ENCODE data around the gene NR2E1. TPM values are rescaled to one million over a fixed set of nuclear protein-coding genes. Genes with fewer than 3 reads are reported as not detected.

Gene NR2E1
- total and polyA plus RNA-seq, 7 donors, result not detected

- Histone ChIP-seq H3K4me1 (peaks cover 0 to 50% (median 47%) of the 10 kb centered on the region in 4 donors), H3K4me3 (no peak overlapping the region), H3K27ac (no peak overlapping the region), H3K27me3 (peaks cover 67 to 100% (median 94%) of the 10 kb centered on the region in 3 donors), H3K36me3 (no peaks in the 10 kb centered on the region), H3K9me3 (no peaks in the 10 kb centered on the region)
- no peak for DNase-seq
- TF ChIP-seq POLR2A (IDR thresholded peaks at IDR 0.05) (no peak), POLR2AphosphoS5 (IDR thresholded peaks at IDR 0.05) (no peak), CTCF (IDR thresholded peaks at IDR 0.05) (no peak), EP300 (IDR thresholded peaks at IDR 0.05) (no peak)
- WGBS, 2 donors, result 16 to 41% methylated on average over 21 of the region's 21 CpGs
- intact Hi-C loops (cut with DNase I), result no loop called here
These were observed 5.6 kb downstream of the NR2E1 start for GRCh38 chr6:108171291-108171917.

GRCh38 chr6:108171918-108172516, 6.2 kb downstream of the NR2E1 start:
- Histone ChIP-seq H3K9me3 (no peaks in the 10 kb centered on the region), H3K36me3 (no peaks in the 10 kb centered on the region), H3K27me3 (peaks cover 65 to 100% (median 94%) of the 10 kb centered on the region in 3 donors), H3K27ac (no peak overlapping the region), H3K4me3 (no peak overlapping the region), H3K4me1 (peaks cover 0 to 46% (median 43%) of the 10 kb centered on the region in 4 donors)
- 27 to 67% methylated on average over 3 of the region's 3 CpGs for WGBS, 2 donors
- DNase-seq, result no peak
- TF ChIP-seq CTCF (IDR thresholded peaks at IDR 0.05) (no peak), EP300 (IDR thresholded peaks at IDR 0.05) (no peak), POLR2A (IDR thresholded peaks at IDR 0.05) (no peak), POLR2AphosphoS5 (IDR thresholded peaks at IDR 0.05) (no peak)
- intact Hi-C loops (cut with DNase I), result no loop called here

- TF ChIP-seq EP300 (IDR thresholded peaks at IDR 0.05) (no peak), POLR2AphosphoS5 (IDR thresholded peaks at IDR 0.05) (no peak), POLR2A (IDR thresholded peaks at IDR 0.05) (no peak), CTCF (IDR thresholded peaks at IDR 0.05) (no peak)
- Histone ChIP-seq H3K9me3 (no peaks in the 10 kb centered on the region), H3K27me3 (peaks cover 44 to 100% (median 80%) of the 10 kb centered on the region in 3 donors), H3K4me1 (peaks cover 0 to 21% (median 17%) of the 10 kb centered on the region in 4 donors), H3K36me3 (no peaks in the 10 kb centered on the region), H3K4me3 (no peak overlapping the region), H3K27ac (no peak overlapping the region)
- intact Hi-C loops (cut with DNase I), result no loop called here
- no peak for DNase-seq
- 11 to 21% methylated on average over 43 of the region's 43 CpGs for WGBS, 2 donors
These were observed 8.8 kb downstream of the NR2E1 start for GRCh38 chr6:108174371-108175175.

GRCh38 chr6:108175176-108175591, 9.4 kb downstream of the NR2E1 start:
- intact Hi-C loops (cut with DNase I), result no loop called here
- Histone ChIP-seq H3K9me3 (no peaks in the 10 kb centered on the region), H3K4me1 (peaks cover 0 to 17% (median 15%) of the 10 kb centered on the region in 4 donors), H3K27ac (no peak overlapping the region), H3K4me3 (peak overlapping the region in 1 of 4 donors; percentile 15), H3K27me3 (peaks cover 39 to 100% (median 77%) of the 10 kb centered on the region in 3 donors), H3K36me3 (no peaks in the 10 kb centered on the region)
- 16 to 29% methylated on average over 22 of the region's 22 CpGs for WGBS, 2 donors
- TF ChIP-seq CTCF (IDR thresholded peaks at IDR 0.05) (no peak), POLR2AphosphoS5 (IDR thresholded peaks at IDR 0.05) (no peak), POLR2A (IDR thresholded peaks at IDR 0.05) (no peak), EP300 (IDR thresholded peaks at IDR 0.05) (no peak)
- no peak for DNase-seq
